ENCODE data around the gene COL5A3. TPM values are rescaled to one million over a fixed set of nuclear protein-coding genes. Genes with fewer than 3 reads are reported as not detected.

The COL5A3 gene
- total RNA-seq, 4 donors from 2014 or later = 3.7 to 7.4 (median 5.2) TPM

DNA sequence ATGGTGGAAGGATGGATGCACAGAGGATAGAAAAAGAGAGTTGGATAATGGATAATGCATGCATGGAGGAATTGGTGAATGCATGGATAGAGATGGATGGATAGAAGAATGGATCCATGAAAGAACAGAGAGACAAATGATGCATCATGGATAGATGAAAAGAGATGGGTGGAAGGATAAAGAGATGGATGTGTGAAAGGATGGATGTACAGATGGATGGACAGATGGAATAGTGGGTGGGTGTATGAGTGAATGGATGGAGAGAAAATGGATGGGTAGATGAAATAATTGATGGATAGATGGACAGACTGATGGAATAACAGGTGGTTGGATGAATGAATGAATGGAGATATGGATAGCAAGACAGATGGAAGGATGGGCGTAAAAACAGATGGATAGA is 99.7 kb downstream of the COL5A3 start:
- Histone ChIP-seq H3K9me3 (no peaks in the 10 kb centered on the region), H3K27me3 (peaks cover 0 to 54% (median 0%) of the 10 kb centered on the region in 4 donors), H3K36me3 (no peaks in the 10 kb centered on the region), H3K4me1 (peaks cover 9 to 23% (median 11%) of the 10 kb centered on the region in 3 donors), H3K27ac (no peak overlapping the region), H3K4me3 (no peak overlapping the region)
- intact Hi-C loops (cut with DNase I) = no loop called here
- 39 to 89% methylated on average over 1 of the region's 1 CpG for WGBS, 2 donors
- DNase-seq = no peak
- TF ChIP-seq CTCF (IDR thresholded peaks at IDR 0.05) = no peak
- TF ChIP-seq POLR2A (IDR thresholded peaks at IDR 0.05) = no peak

Small RNA genes lying within 50 kb of the gene (small RNA-seq; reads per million reads assigned to genes)
- 0 reads per million in 4 donors for gene MIR5589

Other genes with a start within 250 kb of the COL5A3 start
- 10 to 100 TPM; 10.8 to 18.5 (median 13.5) TPM for gene ZNF846, start 241.8 kb downstream of the COL5A3 start, total RNA-seq
- gene FBXL12, start 191.4 kb downstream of the COL5A3 start, total RNA-seq = 10 to 100 TPM in 3 of 4 donors, 1 to 10 TPM in 1; 6.9 to 20.0 (median 13.7) TPM
- gene UBL5, start 182.6 kb downstream of the COL5A3 start, total RNA-seq = 100 to 1,000 TPM; 394 to 688 (median 499) TPM
- gene PIN1, start 175.2 kb downstream of the COL5A3 start, total RNA-seq = 10 to 100 TPM; 61.1 to 77.1 (median 67.6) TPM
- 10 to 100 TPM in 2 of 4 donors, 1 to 10 TPM in 2; 8.6 to 14.6 (median 9.8) TPM for gene OLFM2, start 74.0 kb downstream of the COL5A3 start, total RNA-seq
- gene RDH8, start 3.0 kb upstream of the COL5A3 start, total RNA-seq = not detected
- gene SHFL, start 75.8 kb upstream of the COL5A3 start, total RNA-seq = 10 to 100 TPM in 3 of 4 donors, 1 to 10 TPM in 1; 10.0 to 23.7 (median 14.7) TPM
- under 1 TPM in 1 of 4 donors, not detected in 3; 0.42 TPM for gene ANGPTL6, start 92.2 kb upstream of the COL5A3 start, total RNA-seq
- gene PPAN, start 95.9 kb upstream of the COL5A3 start, total RNA-seq = 10 to 100 TPM; 31.9 to 56.1 (median 39.6) TPM
- 1 to 10 TPM; 2.9 to 9.2 (median 5.8) TPM for gene P2RY11, start 101.2 kb upstream of the COL5A3 start, total RNA-seq
- gene EIF3G, start 109.4 kb upstream of the COL5A3 start, total RNA-seq = 100 to 1,000 TPM; 146 to 253 (median 183) TPM
- gene DNMT1, start 184.4 kb upstream of the COL5A3 start, total RNA-seq = 10 to 100 TPM; 29.5 to 80.6 (median 48.4) TPM
- 1 to 10 TPM; 1.6 to 6.1 (median 3.3) TPM for gene S1PR2, start 220.8 kb upstream of the COL5A3 start, total RNA-seq
- gene MRPL4, start 241.7 kb upstream of the COL5A3 start, total RNA-seq = 100 to 1,000 TPM in 2 of 4 donors, 10 to 100 TPM in 2; 77.6 to 105 (median 92.6) TPM

All from esophagus squamous epithelium (tissue), 5 donors.